HFFc6 (cell line): ENCODE measurements around the gene MCM9. TPM values are rescaled to one million over a fixed set of nuclear protein-coding genes. Genes with fewer than 3 reads are reported as not detected.

Experiments
- DNase-seq: peaks from one replicate; pipeline ENCODE4 v3.0.0-alpha.2; 2018
- H3K27ac Mint-ChIP-seq: 2 replicates; pipeline ENCODE4 v1.8.0; 2020; ENCODE audit warnings: mild to moderate bottlenecking, mixed read lengths
- H3K27me3 Mint-ChIP-seq: 2 replicates; pipeline ENCODE4 v1.8.0; 2021; ENCODE audit warnings: mild to moderate bottlenecking, moderate library complexity, mixed read lengths; ENCODE audit not compliant: insufficient read depth
- H3K36me3 Mint-ChIP-seq: 2 replicates; pipeline ENCODE4 v1.8.0; 2021; ENCODE audit warnings: low read depth, mixed read lengths
- H3K4me1 Mint-ChIP-seq: 2 replicates; pipeline ENCODE4 v1.8.0; 2020; ENCODE audit warnings: low read depth, mixed read lengths
- H3K4me3 Mint-ChIP-seq: 2 replicates; pipeline ENCODE4 v1.8.0; 2020; ENCODE audit warnings: mild to moderate bottlenecking, moderate library complexity, mixed read lengths
- H3K9me3 Mint-ChIP-seq: 2 replicates; pipeline ENCODE4 v1.8.0; 2020; ENCODE audit warnings: mild to moderate bottlenecking, mixed read lengths
- total RNA-seq, 6 experiments: library from RNA; stranded (reverse); fragmentation: NEBNext Ultra II Directional; extraction: Animal tissue kit (Norgen Biotek cat#: 25700); gene quantifications; 2 replicates in 1 of 6; 3 replicates in 5 of 6; pipeline ENCODE4 v1.2.3, GENCODE V29; 2021
- TF ChIP-seq, protein P1 (sequence below): fragments of 200-600 bp; sonication (generic); IDR thresholded peaks from 2 replicates; pipeline ENCODE4 v1.5.0; 2021; ENCODE audit warnings: antibody characterized with exemption, mild to moderate bottlenecking

Gene MCM9
- total RNA-seq, 6 experiments from 2014 or later = 4.6 to 5.7 (median 5.0) TPM

DNA sequence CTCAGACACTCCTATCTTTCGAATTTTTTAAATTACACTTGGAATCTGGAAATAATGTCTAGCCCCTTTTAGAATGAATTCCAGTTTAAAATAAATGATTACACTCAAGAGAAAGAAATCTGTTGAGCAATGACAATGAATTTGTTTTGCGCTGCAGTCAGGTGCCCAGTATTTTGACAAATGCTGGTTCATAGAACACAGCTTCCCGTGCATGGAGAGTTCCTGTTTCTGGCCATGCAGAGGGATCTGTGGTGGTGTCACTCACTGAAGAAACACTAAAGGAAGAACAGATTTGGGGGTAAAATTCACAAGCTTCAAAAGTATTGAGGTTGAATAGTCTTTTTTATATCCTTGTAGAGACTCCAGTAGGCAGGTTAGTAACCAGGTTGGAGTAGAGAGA, 170.2 kb downstream of the MCM9 start:
- TF ChIP-seq, protein P1, sequence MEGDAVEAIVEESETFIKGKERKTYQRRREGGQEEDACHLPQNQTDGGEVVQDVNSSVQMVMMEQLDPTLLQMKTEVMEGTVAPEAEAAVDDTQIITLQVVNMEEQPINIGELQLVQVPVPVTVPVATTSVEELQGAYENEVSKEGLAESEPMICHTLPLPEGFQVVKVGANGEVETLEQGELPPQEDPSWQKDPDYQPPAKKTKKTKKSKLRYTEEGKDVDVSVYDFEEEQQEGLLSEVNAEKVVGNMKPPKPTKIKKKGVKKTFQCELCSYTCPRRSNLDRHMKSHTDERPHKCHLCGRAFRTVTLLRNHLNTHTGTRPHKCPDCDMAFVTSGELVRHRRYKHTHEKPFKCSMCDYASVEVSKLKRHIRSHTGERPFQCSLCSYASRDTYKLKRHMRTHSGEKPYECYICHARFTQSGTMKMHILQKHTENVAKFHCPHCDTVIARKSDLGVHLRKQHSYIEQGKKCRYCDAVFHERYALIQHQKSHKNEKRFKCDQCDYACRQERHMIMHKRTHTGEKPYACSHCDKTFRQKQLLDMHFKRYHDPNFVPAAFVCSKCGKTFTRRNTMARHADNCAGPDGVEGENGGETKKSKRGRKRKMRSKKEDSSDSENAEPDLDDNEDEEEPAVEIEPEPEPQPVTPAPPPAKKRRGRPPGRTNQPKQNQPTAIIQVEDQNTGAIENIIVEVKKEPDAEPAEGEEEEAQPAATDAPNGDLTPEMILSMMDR = no peak
- H3K9me3 Mint-ChIP-seq = no peaks in the 10 kb centered on the region
- no peak for DNase-seq
- H3K27ac Mint-ChIP-seq = no peak overlapping the region
- no peaks in the 10 kb centered on the region for H3K36me3 Mint-ChIP-seq
- no peaks in the 10 kb centered on the region for H3K4me1 Mint-ChIP-seq
- H3K27me3 Mint-ChIP-seq = peaks cover 12% of the 10 kb centered on the region
- H3K4me3 Mint-ChIP-seq = no peak overlapping the region

Other genes with a start within 250 kb of the MCM9 start
- gene ASF1A, start 41.0 kb downstream of the MCM9 start, total RNA-seq = 10 to 100 TPM; 17.3 to 25.9 (median 21.7) TPM
- gene FAM184A, start 143.5 kb upstream of the MCM9 start, total RNA-seq = not detected